IMR-90 (cell line): Measurements from ENCODE around the gene ALX4.

Experiments used
- CEBPB ChIP-seq: IDR thresholded peaks from 2 replicates; pipeline ENCODE4 v1.6.1; 2012; ENCODE audit warnings: low read depth, low read length, improper control_type of control experiment
- CHD1 ChIP-seq: IDR thresholded peaks from 2 replicates; pipeline ENCODE4 v1.6.1; 2012; ENCODE audit warnings: low read depth, low read length, improper control_type of control experiment
- FOS ChIP-seq: fragments of 150-350 bp; IDR thresholded peaks from 2 replicates; pipeline ENCODE4 v1.6.1; 2016; ENCODE audit warnings: low read depth, low read length
- MAFK ChIP-seq: IDR thresholded peaks from 2 replicates; pipeline ENCODE4 v1.6.1; 2012; ENCODE audit warnings: low read depth, low read length, improper control_type of control experiment
- MAZ ChIP-seq: IDR thresholded peaks from 2 replicates; pipeline ENCODE4 v1.6.1; 2012; ENCODE audit warnings: low read depth, mild to moderate bottlenecking, low read length, improper control_type of control experiment, moderate library complexity, borderline replicate concordance
- MXI1 ChIP-seq: IDR thresholded peaks from 2 replicates; pipeline ENCODE4 v1.6.1; 2012; ENCODE audit warnings: low read depth, mild to moderate bottlenecking, low read length, moderate library complexity, borderline replicate concordance
- POLR2A ChIP-seq: IDR thresholded peaks from 2 replicates; pipeline ENCODE4 v1.6.1; 2012; ENCODE audit warnings: mild to moderate bottlenecking, low read depth, low read length
- RAD21 ChIP-seq: IDR thresholded peaks from 2 replicates; pipeline ENCODE4 v1.6.1; 2012; ENCODE audit warnings: low read length, improper control_type of control experiment
- RCOR1 ChIP-seq: IDR thresholded peaks from 2 replicates; pipeline ENCODE4 v1.6.1; 2012; ENCODE audit warnings: mild to moderate bottlenecking, low read length, improper control_type of control experiment; ENCODE audit not compliant: insufficient replicate concordance
- RFX5 ChIP-seq: IDR thresholded peaks from 2 replicates; pipeline ENCODE4 v1.8.0; 2012; ENCODE audit warnings: low read depth, mild to moderate bottlenecking, low read length, moderate library complexity
- SMC3 ChIP-seq: fragments of 150-350 bp; IDR thresholded peaks from 2 replicates; pipeline ENCODE4 v1.6.1; 2016; ENCODE audit warnings: low read depth, mild to moderate bottlenecking, antibody characterized with exemption, low read length, moderate library complexity
- USF2 ChIP-seq: fragments of 150-350 bp; IDR thresholded peaks from 2 replicates; pipeline ENCODE4 v1.6.1; 2017; ENCODE audit warnings: mild to moderate bottlenecking, antibody characterized with exemption, low read length, low read depth
- TF ChIP-seq, protein P1 (sequence below): conservative IDR thresholded peaks from 2 replicates; pipeline ENCODE4 v1.5.1; 2012; ENCODE audit warnings: mild to moderate bottlenecking, low read depth, low read length, improper control_type of control experiment
- TF ChIP-seq, protein P2 (sequence below): fragments of 150-350 bp; IDR thresholded peaks from 2 replicates; pipeline ENCODE4 v1.6.1; 2016; ENCODE audit warnings: low read depth, mild to moderate bottlenecking, low read length, moderate library complexity, borderline replicate concordance

DNA sequence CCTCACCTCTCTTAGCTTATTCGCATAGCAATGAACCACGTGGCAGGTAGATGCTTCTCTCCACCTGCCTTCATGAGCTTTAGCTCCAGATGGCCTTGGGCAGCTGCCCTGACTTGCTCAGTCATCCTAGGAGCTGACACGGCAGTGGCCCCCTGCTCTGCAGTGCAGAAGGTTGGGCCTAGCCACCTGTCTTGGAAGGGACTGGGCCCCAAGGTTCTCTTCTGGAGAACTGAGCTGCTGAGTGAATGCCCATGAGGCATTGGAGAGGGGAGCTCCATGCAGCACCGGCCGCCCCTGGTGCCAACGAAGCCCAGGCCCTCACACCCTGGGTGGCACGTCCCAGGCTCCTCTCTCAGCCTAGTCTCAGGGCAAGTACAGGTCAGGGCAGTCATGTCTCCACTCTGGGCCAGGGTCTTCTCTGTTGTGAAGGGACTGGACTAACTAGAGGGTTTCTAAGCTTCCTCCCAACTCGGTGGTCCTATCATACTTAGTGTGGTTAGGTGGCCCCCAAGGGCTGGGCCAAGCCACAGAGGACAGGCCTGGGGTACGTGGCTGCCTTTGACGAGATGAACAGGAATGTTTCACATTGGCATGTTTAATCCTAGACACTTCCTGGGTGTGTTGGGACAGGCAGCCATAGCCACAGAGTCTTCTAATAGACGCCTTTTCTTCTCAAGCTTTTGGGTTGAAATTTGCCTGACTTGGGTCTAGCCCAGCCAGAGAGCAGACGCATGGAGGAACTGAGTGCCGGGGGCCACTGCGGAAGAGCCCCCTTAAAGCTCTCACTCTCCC, 47.9 kb downstream of the ALX4 start:
- TF ChIP-seq MXI1 (no peak), POLR2A (no peak), RFX5 (no peak), RAD21 (no peak), USF2 (no peak), SMC3 (no peak), RCOR1 (no peak), CEBPB (no peak), FOS (no peak), CHD1 (no peak), MAFK (no peak), MAZ (no peak)
- TF ChIP-seq, protein P1, sequence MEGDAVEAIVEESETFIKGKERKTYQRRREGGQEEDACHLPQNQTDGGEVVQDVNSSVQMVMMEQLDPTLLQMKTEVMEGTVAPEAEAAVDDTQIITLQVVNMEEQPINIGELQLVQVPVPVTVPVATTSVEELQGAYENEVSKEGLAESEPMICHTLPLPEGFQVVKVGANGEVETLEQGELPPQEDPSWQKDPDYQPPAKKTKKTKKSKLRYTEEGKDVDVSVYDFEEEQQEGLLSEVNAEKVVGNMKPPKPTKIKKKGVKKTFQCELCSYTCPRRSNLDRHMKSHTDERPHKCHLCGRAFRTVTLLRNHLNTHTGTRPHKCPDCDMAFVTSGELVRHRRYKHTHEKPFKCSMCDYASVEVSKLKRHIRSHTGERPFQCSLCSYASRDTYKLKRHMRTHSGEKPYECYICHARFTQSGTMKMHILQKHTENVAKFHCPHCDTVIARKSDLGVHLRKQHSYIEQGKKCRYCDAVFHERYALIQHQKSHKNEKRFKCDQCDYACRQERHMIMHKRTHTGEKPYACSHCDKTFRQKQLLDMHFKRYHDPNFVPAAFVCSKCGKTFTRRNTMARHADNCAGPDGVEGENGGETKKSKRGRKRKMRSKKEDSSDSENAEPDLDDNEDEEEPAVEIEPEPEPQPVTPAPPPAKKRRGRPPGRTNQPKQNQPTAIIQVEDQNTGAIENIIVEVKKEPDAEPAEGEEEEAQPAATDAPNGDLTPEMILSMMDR, result no peak
- TF ChIP-seq, protein P2, sequence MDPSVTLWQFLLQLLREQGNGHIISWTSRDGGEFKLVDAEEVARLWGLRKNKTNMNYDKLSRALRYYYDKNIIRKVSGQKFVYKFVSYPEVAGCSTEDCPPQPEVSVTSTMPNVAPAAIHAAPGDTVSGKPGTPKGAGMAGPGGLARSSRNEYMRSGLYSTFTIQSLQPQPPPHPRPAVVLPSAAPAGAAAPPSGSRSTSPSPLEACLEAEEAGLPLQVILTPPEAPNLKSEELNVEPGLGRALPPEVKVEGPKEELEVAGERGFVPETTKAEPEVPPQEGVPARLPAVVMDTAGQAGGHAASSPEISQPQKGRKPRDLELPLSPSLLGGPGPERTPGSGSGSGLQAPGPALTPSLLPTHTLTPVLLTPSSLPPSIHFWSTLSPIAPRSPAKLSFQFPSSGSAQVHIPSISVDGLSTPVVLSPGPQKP, result no peak
